Chondrocyte (in vitro differentiated cells): Measurements from ENCODE around the gene PCCA. TPM values are rescaled to one million over a fixed set of nuclear protein-coding genes. Genes with fewer than 3 reads are reported as not detected.

Source experiments
- DNase-seq: peaks from one replicate; pipeline ENCODE4 v3.0.0; 2021; ENCODE audit warnings: mixed read lengths, low spot score
- H3K27ac Mint-ChIP-seq: one replicate; pipeline ENCODE4 v1.8.0; 2021; ENCODE audit warnings: mild to moderate bottlenecking, moderate library complexity, mixed read lengths; ENCODE audit not compliant: unreplicated experiment
- H3K27me3 Mint-ChIP-seq: 2 replicates; pipeline ENCODE4 v1.8.0; 2021; ENCODE audit warnings: low read depth, mixed read lengths
- H3K36me3 Mint-ChIP-seq: 2 replicates; pipeline ENCODE4 v1.8.0; 2021; ENCODE audit warnings: low read depth, mixed read lengths
- H3K4me1 Mint-ChIP-seq: 2 replicates; pipeline ENCODE4 v1.8.0; 2021; ENCODE audit warnings: low read depth, mild to moderate bottlenecking, mixed read lengths
- H3K4me3 Mint-ChIP-seq: one replicate; pipeline ENCODE4 v1.8.0; 2021; ENCODE audit warnings: mild to moderate bottlenecking, moderate library complexity, mixed read lengths; ENCODE audit not compliant: unreplicated experiment
- H3K9me3 Mint-ChIP-seq: 2 replicates; pipeline ENCODE4 v1.8.0; 2021; ENCODE audit warnings: low read depth, mixed read lengths
- CTCF ChIP-seq: fragments of 200-600 bp; sonication (generic); IDR thresholded peaks from 2 replicates; pipeline ENCODE4 v1.5.0; 2021; ENCODE audit warnings: antibody characterized with exemption, mild to moderate bottlenecking, moderate library complexity
- total RNA-seq: library from RNA; stranded (reverse); gene quantifications from 3 replicates; pipeline ENCODE4 v1.2.1, GENCODE V29; 2021

PCCA gene
- total RNA-seq, 1 donor from 2014 or later, result 15.1 TPM

GRCh38 chr13:100549316-100549715 is 460.4 kb downstream of the PCCA start:
- Mint-ChIP-seq H3K27ac (no peak overlapping the region), H3K36me3 (no peaks in the 10 kb centered on the region), H3K9me3 (no peaks in the 10 kb centered on the region), H3K27me3 (no peaks in the 10 kb centered on the region), H3K4me1 (peaks cover 47% of the 10 kb centered on the region), H3K4me3 (no peak overlapping the region)
- no peak for DNase-seq
- TF ChIP-seq CTCF, result no peak

GRCh38 chr13:100552755-100553154 is 463.9 kb downstream of the PCCA start:
- Mint-ChIP-seq H3K27me3 (no peaks in the 10 kb centered on the region), H3K9me3 (peaks cover 5% of the 10 kb centered on the region), H3K4me1 (peaks cover 16% of the 10 kb centered on the region), H3K4me3 (no peak overlapping the region), H3K36me3 (peaks cover 4% of the 10 kb centered on the region), H3K27ac (no peak overlapping the region)
- no peak for TF ChIP-seq CTCF
- no peak for DNase-seq

- no peak for TF ChIP-seq CTCF
- no peak overlapping the region for H3K27ac Mint-ChIP-seq
- no peak for DNase-seq
- H3K36me3 Mint-ChIP-seq, result peaks cover 1% of the 10 kb centered on the region
- H3K27me3 Mint-ChIP-seq, result no peaks in the 10 kb centered on the region
- H3K4me3 Mint-ChIP-seq, result no peak overlapping the region
- peaks cover 13% of the 10 kb centered on the region for H3K4me1 Mint-ChIP-seq
- H3K9me3 Mint-ChIP-seq, result peaks cover under 1% of the 10 kb centered on the region
Measured at GRCh38 chr13:100559886-100560285, 471.0 kb downstream of the PCCA start.

- no peaks in the 10 kb centered on the region for H3K27me3 Mint-ChIP-seq
- H3K4me3 Mint-ChIP-seq, result no peak overlapping the region
- no peak for TF ChIP-seq CTCF
- H3K36me3 Mint-ChIP-seq, result peaks cover 3% of the 10 kb centered on the region
- no peak overlapping the region for H3K27ac Mint-ChIP-seq
- DNase-seq, result no peak
- H3K9me3 Mint-ChIP-seq, result peaks cover 2% of the 10 kb centered on the region
- peaks cover 13% of the 10 kb centered on the region for H3K4me1 Mint-ChIP-seq
Measured at GRCh38 chr13:100560498-100561157, 471.7 kb downstream of the PCCA start.

- Mint-ChIP-seq H3K9me3 (peaks cover 5% of the 10 kb centered on the region), H3K4me1 (peaks cover 13% of the 10 kb centered on the region), H3K4me3 (no peak overlapping the region), H3K27me3 (no peaks in the 10 kb centered on the region), H3K27ac (no peak overlapping the region), H3K36me3 (peaks cover 6% of the 10 kb centered on the region)
- no peak for TF ChIP-seq CTCF
- DNase-seq, result no peak
Measured at GRCh38 chr13:100561158-100561499, 472.2 kb downstream of the PCCA start.
